K562 (cell line): ENCODE results near the gene DNMT1. TPM values are rescaled to one million over a fixed set of nuclear protein-coding genes. Genes with fewer than 3 reads are reported as not detected.

ENCODE experiments used
- ATAC-seq: fragments of 200-7000 bp; cut with Tn5 transposase; 3 replicates; pipeline ENCODE4 v1.9.1; 2020; ENCODE audit warnings: moderate library complexity
- BruUV-seq: library from RNA; stranded (reverse); fragments of 400-500 nt; replicated peaks from 2 replicates; lab custom pipeline; 2021; lab: Mats Ljungman, UMichigan
- CTCF ChIA-PET: fragments of 300-600 bp; formaldehyde crosslinking; extraction: SDS; loops from one replicate; lab custom pipeline; 2021; ENCODE audit warnings: low intra/inter-chr PET ratio; lab: Yijun Ruan, JAX
- POLR2A ChIA-PET: fragments of 300-600, 350-650 bp; sonication (Branson Sonifier 250); formaldehyde crosslinking; extraction: SDS; loops from one replicate; lab custom pipeline; 2021; ENCODE audit warnings: antibody characterized with exemption, inconsistent platforms; lab: Yijun Ruan, JAX
- DNase-seq, 4 experiments: peaks; one replicate each; pipeline versions ENCODE4 v3.0.0 to v3.0.0-alpha.2; 2011 to 2018; ENCODE audit warnings: low spot score in 3 of 4, mixed read lengths in 3 of 4; ENCODE audit errors: extremely low read depth in 1 of 4
- FAIRE-seq: peaks from 2 replicates; lab custom pipeline; 2011; peaks lifted over from hg19 to GRCh38; lab: Jason Lieb, UNC
- H2AFZ ChIP-seq: 2 replicates; pipeline ENCODE4 v1.6.0; 2011; ENCODE audit warnings: low read depth, low read length, control low read depth, inconsistent platforms
- H3K27ac ChIP-seq: fragments of 200-600 bp; 3 replicates; pipeline ENCODE4 v1.8.0; 2011; ENCODE audit warnings: low read depth, mild to moderate bottlenecking, control low read depth, inconsistent platforms, low read length, moderate library complexity, mixed read lengths; ENCODE audit errors: extremely low read depth
- H3K27me3 ChIP-seq, 2 experiments: fragments of 300-600 bp in 1 of 2; 2 replicates in 1 of 2; 3 replicates in 1 of 2; pipeline versions ENCODE4 v1.6.0 to v1.8.0; 2011; ENCODE audit warnings: inconsistent platforms in 2 of 2, low read length in 2 of 2, mild to moderate bottlenecking in 1 of 2, mixed read lengths in 1 of 2, moderate library complexity in 1 of 2; ENCODE audit not compliant: control insufficient read depth in 2 of 2, insufficient read depth in 2 of 2
- H3K36me3 ChIP-seq: fragments of 300-600 bp; 3 replicates; pipeline ENCODE4 v1.8.0; 2011; ENCODE audit warnings: mild to moderate bottlenecking, low read length, inconsistent platforms; ENCODE audit not compliant: control insufficient read depth, insufficient read depth
- H3K4me1 ChIP-seq, 2 experiments: fragments of 200-600 bp in 1 of 2; replicated peaks in 1 of 2; 2 replicates in 1 of 2; 3 replicates in 1 of 2; pipeline versions ENCODE4 v1.5.1 to v1.8.0; 2011; ENCODE audit warnings: inconsistent platforms in 2 of 2, low read length in 2 of 2, mild to moderate bottlenecking in 1 of 2, mixed read lengths in 1 of 2, moderate library complexity in 1 of 2; ENCODE audit not compliant: control insufficient read depth in 2 of 2, insufficient read depth in 2 of 2
- H3K4me2 ChIP-seq: 2 replicates; pipeline ENCODE4 v1.6.1; 2011; ENCODE audit warnings: low read length, control low read depth, inconsistent platforms, mixed read lengths; ENCODE audit not compliant: insufficient read depth
- H3K4me3 ChIP-seq: fragments of 200-600 bp; sonication (generic), shearing (Covaris generic); 2 replicates; pipeline ENCODE4 v1.5.1; 2016; ENCODE audit warnings: control low read depth, inconsistent platforms
- H3K79me2 ChIP-seq: fragments of 200-600 bp; 3 replicates; pipeline ENCODE4 v1.8.0; 2011; ENCODE audit warnings: low read length, inconsistent platforms; ENCODE audit not compliant: control insufficient read depth, insufficient read depth
- H3K9ac ChIP-seq, 2 experiments: 2 replicates each; pipeline versions ENCODE4 v1.6.0 to v1.6.1; 2011; ENCODE audit warnings: low read depth in 2 of 2, low read length in 2 of 2, control low read depth in 1 of 2, inconsistent platforms in 1 of 2, mild to moderate bottlenecking in 1 of 2, mixed read lengths in 1 of 2; ENCODE audit not compliant: insufficient read depth in 1 of 2
- H3K9me1 ChIP-seq: one replicate; pipeline ENCODE4 v1.6.0; 2011; ENCODE audit warnings: inconsistent platforms, mild to moderate bottlenecking, low read length, moderate library complexity; ENCODE audit not compliant: control insufficient read depth, insufficient read depth
- H3K9me3 ChIP-seq: replicated peaks from 2 replicates; pipeline ENCODE4 v1.5.1; 2011; ENCODE audit warnings: low read depth, low read length, inconsistent platforms; ENCODE audit not compliant: control insufficient read depth, insufficient read depth
- H4K20me1 ChIP-seq: replicated peaks from 2 replicates; pipeline ENCODE4 v1.6.1; 2011; ENCODE audit warnings: low read length, inconsistent platforms, mixed read lengths; ENCODE audit not compliant: control insufficient read depth, insufficient read depth
- ARNT ChIP-seq, 2 experiments: fragments of 450-650 bp; IDR thresholded peaks; 2 replicates each; pipeline ENCODE4 v1.6.1; 2016; ENCODE audit warnings: mild to moderate bottlenecking in 1 of 2
- CBX1 ChIP-seq: sonication (generic); IDR thresholded peaks from 2 replicates; pipeline ENCODE4 v1.6.1; 2016; ENCODE audit warnings: antibody characterized with exemption, low read depth, mild to moderate bottlenecking
- ELF2 ChIP-seq: fragments of 250-450 bp; sonication (Bioruptor Pico); IDR thresholded peaks from 2 replicates; pipeline ENCODE4 v1.5.0; 2021; ENCODE audit warnings: mild to moderate bottlenecking
- ELK3 ChIP-seq: fragments of 450-650 bp; formaldehyde crosslinking; IDR thresholded peaks from 2 replicates; pipeline ENCODE4 v1.4.0; 2020; ENCODE audit warnings: mild to moderate bottlenecking
- HDAC6 ChIP-seq: IDR thresholded peaks from 2 replicates; pipeline ENCODE4 v1.6.1; 2012; ENCODE audit warnings: low read depth, mild to moderate bottlenecking, control low read depth, inconsistent platforms, low read length, moderate library complexity
- HNRNPLL ChIP-seq: fragments of 200-400 bp; formaldehyde crosslinking; IDR thresholded peaks from 2 replicates; pipeline ENCODE4 v1.6.1; 2017; ENCODE audit warnings: low read length, low read depth, mild to moderate bottlenecking; ENCODE audit not compliant: poor library complexity, severe bottlenecking
- MED1 ChIP-seq: sonication (generic); formaldehyde crosslinking; IDR thresholded peaks from 2 replicates; pipeline ENCODE4 v1.8.1; 2023; ENCODE audit warnings: missing genetic modification reagents, borderline replicate concordance
- MTA1 ChIP-seq: fragments of 450-650 bp; IDR thresholded peaks from 2 replicates; pipeline ENCODE4 v1.6.1; 2017; ENCODE audit warnings: borderline replicate concordance
- MYNN ChIP-seq, 2 experiments: sonication (generic); formaldehyde crosslinking in 1 of 2; IDR thresholded peaks; 2 replicates each; pipeline versions ENCODE4 v1.5.0 to v1.6.1; 2016 to 2020; ENCODE audit warnings: antibody characterized with exemption in 1 of 2, missing genetic modification reagents in 1 of 2
- NR2C1 ChIP-seq, 2 experiments: fragments of 450-650 bp; IDR thresholded peaks; 2 replicates each; pipeline ENCODE4 v1.6.1; 2017; ENCODE audit warnings: mild to moderate bottlenecking in 2 of 2, antibody characterized with exemption in 1 of 2, inconsistent platforms in 1 of 2, missing compliant biosample characterization in 1 of 2, missing genetic modification characterization in 1 of 2
- PCBP2 ChIP-seq: fragments of 200-400 bp; formaldehyde crosslinking; IDR thresholded peaks from 2 replicates; pipeline ENCODE4 v1.6.1; 2018; ENCODE audit warnings: low read length, low read depth, mild to moderate bottlenecking, moderate library complexity; ENCODE audit not compliant: poor library complexity, severe bottlenecking
- PML ChIP-seq: IDR thresholded peaks from 2 replicates; pipeline ENCODE4 v1.6.1; 2012; ENCODE audit warnings: low read length, inconsistent platforms
- PPARD ChIP-seq: fragments of 250-450 bp; sonication (Bioruptor Pico); IDR thresholded peaks from 2 replicates; pipeline ENCODE4 v1.8.0; 2022; ENCODE audit warnings: inconsistent platforms, mild to moderate bottlenecking, moderate library complexity
- SMAD3 ChIP-seq: fragments of 450-650 bp; formaldehyde crosslinking; conservative IDR thresholded peaks from 2 replicates; pipeline ENCODE4 v1.4.0; 2020; ENCODE audit warnings: mild to moderate bottlenecking
- TAL1 ChIP-seq: fragments of 450-650 bp; IDR thresholded peaks from 2 replicates; pipeline ENCODE4 v1.6.1; 2016; ENCODE audit warnings: mild to moderate bottlenecking
- ZNF174 ChIP-seq: fragments of 250-450 bp; sonication (Bioruptor Pico); IDR thresholded peaks from 2 replicates; pipeline ENCODE4 v1.4.0; 2020; ENCODE audit warnings: mild to moderate bottlenecking
- ZNF354B ChIP-seq: fragments of 250-450 bp; sonication (Bioruptor Pico); IDR thresholded peaks from 2 replicates; pipeline ENCODE4 v1.4.0; 2020
- ZNF77 ChIP-seq: fragments of 250-450 bp; sonication (Bioruptor Pico); IDR thresholded peaks from 2 replicates; pipeline ENCODE4 v1.5.0; 2020
- WGBS: fragments of 100-300 bp; shearing (Covaris generic); methylation state at CpG from one replicate; pipeline ENCODE4 v1.1.6; 2016; ENCODE audit warnings: low coverage, mixed read lengths; ENCODE audit not compliant: insufficient coverage; ENCODE audit errors: missing lambda C conversion rate; 5-methylcytosine and 5-hydroxymethylcytosine counted together
- in situ Hi-C: fragments of 300-500 bp; cut with MboI; formaldehyde crosslinking; loops from 4 replicates; pipeline ENCODE4 v1.15.0; 2018; ENCODE audit warnings: inconsistent platforms, mixed read lengths
- intact Hi-C: fragments of 100-400 bp; cut with micrococcal nuclease; formaldehyde crosslinking; loops from 2 replicates; pipeline ENCODE4 v1.14.2; 2022
- polyA plus RNA-seq, 8 experiments: library from polyadenylated mRNA; depleted of rRNA in 4 of 8; stranded (reverse) in 5 of 8; unstranded in 3 of 8; fragments of >200 nt; fragmentation: Nextera tagmentation in 2 of 8; fragmentation: Illumina TruSeq in 1 of 8; extraction: Ambion mirVana in 2 of 8; extraction: Trizol in 1 of 8; gene quantifications; 2 replicates each; pipeline versions ENCODE4 v1.2.1 to v1.2.3, GENCODE V29; 2011 to 2014; ENCODE audit warnings: inconsistent platforms in 1 of 8, missing spikeins in 1 of 8
- total RNA-seq, 7 experiments: library from RNA; depleted of rRNA in 6 of 7; stranded (reverse); fragments of >200 nt in 6 of 7; fragmentation: Illumina TruSeq in 2 of 7; extraction: Trizol in 2 of 7; gene quantifications; 2 replicates each; pipeline versions ENCODE4 v1.2.1 to v1.2.3, GENCODE V29; 2011 to 2021; ENCODE audit warnings: low replicate concordance in 1 of 7

The DNMT1 gene
- total and polyA plus RNA-seq, 9 of the 15 experiments (the other 6 are each of a cell fraction or from before 2014, with no cell fraction given): 80.1 to 271 (median 121) TPM

- in situ Hi-C loops (no loop called here), intact Hi-C loops (no loop called here)
- ChIA-PET CTCF (no interaction called here), POLR2A (interaction anchor here (0.5 kb wide), 2 partner anchors 47 to 1454 kb away, joined by 3 read pairs; no protein-coding TSS in a partner anchor)
- no peak for DNase-seq
- no peak for TF ChIP-seq TAL1
- TF ChIP-seq MTA1: no peak
- no peak for TF ChIP-seq ZNF354B (CRISPR knock-in tag)
- no peak for TF ChIP-seq HDAC6
- TF ChIP-seq ZNF77: no peak
- no peak for TF ChIP-seq ARNT (IDR thresholded peaks at IDR 0.05)
- TF ChIP-seq NR2C1 (IDR thresholded peaks at IDR 0.05): no peak
- TF ChIP-seq NR2C1 (tag; IDR thresholded peaks at IDR 0.05): no peak
- no peak for TF ChIP-seq ELF2
- TF ChIP-seq SMAD3 (CRISPR knock-in tag): no peak
- TF ChIP-seq PPARD (CRISPR knock-in tag): no peak
- TF ChIP-seq CBX1: no peak
- no peak for TF ChIP-seq MED1 (CRISPR knock-in tag)
- no peak for TF ChIP-seq ZNF174 (CRISPR knock-in tag)
- no peak for TF ChIP-seq ELK3
- no peak for TF ChIP-seq MYNN (IDR thresholded peaks at IDR 0.05)
- TF ChIP-seq MYNN (CRISPR knock-in tag; IDR thresholded peaks at IDR 0.05): no peak
- TF ChIP-seq PML: no peak
- no peak for TF ChIP-seq PCBP2
- TF ChIP-seq HNRNPLL: no peak
- Histone ChIP-seq H3K4me1 (no peaks in the 10 kb centered on the region), H3K4me2 (no peak overlapping the region), H3K79me2 (no peaks in the 10 kb centered on the region), H3K27ac (no peak overlapping the region), H3K9ac (no peak overlapping the region), H4K20me1 (peaks cover 5% of the 10 kb centered on the region; the same call in 1 of the 2 replicates), H3K4me3 (no peak overlapping the region), H3K27me3 (no peaks in the 10 kb centered on the region), H3K9me3 (no peaks in the 10 kb centered on the region), H3K36me3 (peaks cover 94% of the 10 kb centered on the region), H2AFZ (no peak overlapping the region), H3K9me1 (no peaks in the 10 kb centered on the region)
- BruUV-seq: no TSS peak
- no peak for ATAC-seq
- no peak for FAIRE-seq
- WGBS: 97% methylated on average over 14 of the region's 14 CpGs
These were observed 48.6 kb downstream of the DNMT1 start for GRCh38 chr19:10146142-10146541.
